K562 (cell line): ENCODE measurements around the gene NOL4L. TPM values are rescaled to one million over a fixed set of nuclear protein-coding genes. Genes with fewer than 3 reads are reported as not detected.

Experiments
- ARID1B ChIP-seq: fragments of 450-650 bp; IDR thresholded peaks from 2 replicates; pipeline ENCODE4 v1.6.1; 2016; ENCODE audit warnings: antibody characterized with exemption, mild to moderate bottlenecking, inconsistent platforms
- CBX3 ChIP-seq, 2 experiments: IDR thresholded peaks; 1 replicate in 1 of 2; 2 replicates in 1 of 2; pipeline ENCODE4 v1.6.1; 2012; ENCODE audit warnings: inconsistent platforms in 2 of 2, low read length in 2 of 2, borderline replicate concordance in 1 of 2, control low read depth in 1 of 2
- COPS2 ChIP-seq: fragments of 450-650 bp; conservative IDR thresholded peaks from 2 replicates; pipeline ENCODE4 v1.6.1; 2016; ENCODE audit warnings: mild to moderate bottlenecking, moderate library complexity
- CSDE1 ChIP-seq, 2 experiments: fragments of 450-650 bp; IDR thresholded peaks; 2 replicates each; pipeline ENCODE4 v1.6.1; 2016; ENCODE audit warnings: mild to moderate bottlenecking in 1 of 2
- HDAC3 ChIP-seq: fragments of 450-650 bp; IDR thresholded peaks from 2 replicates; pipeline ENCODE4 v1.6.1; 2018; ENCODE audit warnings: borderline replicate concordance, mild to moderate bottlenecking, moderate library complexity; ENCODE audit not compliant: partially characterized antibody
- HNRNPUL1 ChIP-seq: fragments of 200-400 bp; formaldehyde crosslinking; IDR thresholded peaks from 2 replicates; pipeline ENCODE4 v1.6.1; 2017; ENCODE audit warnings: low read length
- HOXB6 ChIP-seq: fragments of 250-450 bp; sonication (Bioruptor Pico); IDR thresholded peaks from 2 replicates; pipeline ENCODE4 v1.5.1; 2022; ENCODE audit warnings: mild to moderate bottlenecking, borderline replicate concordance
- LEF1 ChIP-seq: fragments of 450-650 bp; IDR thresholded peaks from 2 replicates; pipeline ENCODE4 v1.6.1; 2016; ENCODE audit warnings: mild to moderate bottlenecking
- NR2F6 ChIP-seq: fragments of 450-650 bp; formaldehyde crosslinking; IDR thresholded peaks from 2 replicates; pipeline ENCODE4 v1.4.0; 2020; ENCODE audit warnings: mild to moderate bottlenecking
- RFX1 ChIP-seq: fragments of 450-650 bp; IDR thresholded peaks from 2 replicates; pipeline ENCODE4 v1.6.1; 2016; ENCODE audit warnings: mild to moderate bottlenecking, moderate library complexity
- SMAD4 ChIP-seq: fragments of 250-450 bp; sonication (Bioruptor Pico); conservative IDR thresholded peaks from 2 replicates; pipeline ENCODE4 v1.8.0; 2021; ENCODE audit warnings: inconsistent platforms, mild to moderate bottlenecking, moderate library complexity
- SNRNP70 ChIP-seq: fragments of 200-400 bp; formaldehyde crosslinking; optimal IDR thresholded peaks from 2 replicates; pipeline ENCODE3; 2017; ENCODE audit warnings: low read depth, low read length
- TAL1 ChIP-seq: fragments of 450-650 bp; IDR thresholded peaks from 2 replicates; pipeline ENCODE4 v1.6.1; 2016; ENCODE audit warnings: mild to moderate bottlenecking
- TOE1 ChIP-seq, 2 experiments: fragments of 450-650 bp in 1 of 2; sonication (generic) in 1 of 2; formaldehyde crosslinking in 1 of 2; IDR thresholded peaks; 2 replicates each; pipeline versions ENCODE4 v1.7.1 to v1.8.0; 2016 to 2022; ENCODE audit warnings: borderline replicate concordance in 2 of 2, mild to moderate bottlenecking in 2 of 2, antibody characterized with exemption in 1 of 2, inconsistent platforms in 1 of 2, low read depth in 1 of 2, missing genetic modification reagents in 1 of 2, moderate library complexity in 1 of 2
- TRIM24 ChIP-seq, 2 experiments: fragments of 450-650 bp; IDR thresholded peaks; 2 replicates each; pipeline ENCODE4 v1.6.1; 2016
- ZC3H11A ChIP-seq: IDR thresholded peaks from 2 replicates; pipeline ENCODE4 v1.6.1; 2012; ENCODE audit warnings: low read depth, low read length, improper control_type of control experiment
- ZEB2 ChIP-seq: fragments of 450-650 bp; IDR thresholded peaks from 2 replicates; pipeline ENCODE4 v1.6.1; 2016
- polyA plus RNA-seq, 8 experiments: library from polyadenylated mRNA; depleted of rRNA in 4 of 8; stranded (reverse) in 5 of 8; unstranded in 3 of 8; fragments of >200 nt; fragmentation: Nextera tagmentation in 2 of 8; fragmentation: Illumina TruSeq in 1 of 8; extraction: Ambion mirVana in 2 of 8; extraction: Trizol in 1 of 8; gene quantifications; 2 replicates each; pipeline versions ENCODE4 v1.2.1 to v1.2.3, GENCODE V29; 2011 to 2014; ENCODE audit warnings: inconsistent platforms in 1 of 8, missing spikeins in 1 of 8
- total RNA-seq, 7 experiments: library from RNA; depleted of rRNA in 6 of 7; stranded (reverse); fragments of >200 nt in 6 of 7; fragmentation: Illumina TruSeq in 2 of 7; extraction: Trizol in 2 of 7; gene quantifications; 2 replicates each; pipeline versions ENCODE4 v1.2.1 to v1.2.3, GENCODE V29; 2011 to 2021; ENCODE audit warnings: low replicate concordance in 1 of 7
- TF ChIP-seq, protein P1 (sequence below), 2 experiments: fragments of 450-650 bp; conservative IDR thresholded peaks; 2 replicates each; pipeline ENCODE4 v1.6.1; 2017; ENCODE audit warnings: mild to moderate bottlenecking in 2 of 2, moderate library complexity in 2 of 2
- TF ChIP-seq, protein P2 (sequence below): fragments of 450-650 bp; formaldehyde crosslinking; IDR thresholded peaks from 2 replicates; pipeline ENCODE4 v1.4.0; 2020; ENCODE audit warnings: mild to moderate bottlenecking, moderate library complexity
- TF ChIP-seq, protein P3 (sequence below): fragments of 250-450 bp; sonication (Bioruptor Pico); IDR thresholded peaks from 2 replicates; pipeline ENCODE4 v1.5.0; 2021
- TF ChIP-seq, protein P4 (sequence below): fragments of 200-400 bp; formaldehyde crosslinking; IDR thresholded peaks from 2 replicates; pipeline ENCODE4 v1.6.1; 2017; ENCODE audit warnings: mild to moderate bottlenecking, low read depth, low read length, moderate library complexity
- TF ChIP-seq, protein P5 (sequence below): fragments of 450-650 bp; formaldehyde crosslinking; conservative IDR thresholded peaks from 2 replicates; pipeline ENCODE4 v1.4.0; 2022; ENCODE audit warnings: mild to moderate bottlenecking, missing genetic modification characterization

Gene NOL4L
- total and polyA plus RNA-seq, 9 of the 15 experiments (the other 6 are each of a cell fraction or from before 2014, with no cell fraction given): 5.1 to 36.2 (median 13.6) TPM

DNA sequence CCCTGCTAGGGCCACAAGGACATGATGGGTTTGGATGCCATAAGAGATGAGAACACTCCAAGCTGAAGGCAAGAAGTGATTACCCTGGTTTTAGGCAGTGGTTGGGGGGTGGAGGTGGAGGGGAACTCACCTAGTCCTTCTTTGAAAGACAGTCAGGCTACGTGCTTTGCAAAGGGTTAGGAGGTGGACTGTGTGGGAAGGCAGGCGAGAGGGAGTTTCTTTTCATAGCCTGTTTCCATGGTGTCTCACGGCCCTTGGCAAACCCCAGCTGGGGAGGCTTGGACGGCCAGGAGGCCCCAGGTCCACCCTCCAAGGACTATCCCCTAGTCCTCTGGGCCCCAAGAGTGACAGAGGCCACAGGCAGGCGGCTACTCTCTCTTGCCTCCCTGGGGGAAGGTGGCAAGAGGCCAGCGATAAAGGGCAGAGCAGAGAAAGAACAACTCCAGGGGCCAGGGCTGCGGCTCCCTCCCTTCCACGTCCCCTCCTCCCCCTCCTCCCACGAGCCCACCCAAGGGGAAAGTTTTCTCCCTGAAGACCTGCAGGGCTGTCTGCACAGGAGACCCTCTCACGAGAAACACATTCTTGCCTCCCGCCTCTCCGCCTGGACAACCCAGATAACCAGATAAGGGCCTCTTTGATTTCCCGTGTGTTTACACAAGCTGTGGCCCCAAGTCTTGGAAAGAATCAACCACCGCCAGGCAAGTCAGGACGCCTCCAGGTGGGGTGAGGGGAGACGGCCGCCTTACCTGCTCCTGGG is 74.4 kb downstream of the NOL4L start (continued):
- TF ChIP-seq, protein P1, sequence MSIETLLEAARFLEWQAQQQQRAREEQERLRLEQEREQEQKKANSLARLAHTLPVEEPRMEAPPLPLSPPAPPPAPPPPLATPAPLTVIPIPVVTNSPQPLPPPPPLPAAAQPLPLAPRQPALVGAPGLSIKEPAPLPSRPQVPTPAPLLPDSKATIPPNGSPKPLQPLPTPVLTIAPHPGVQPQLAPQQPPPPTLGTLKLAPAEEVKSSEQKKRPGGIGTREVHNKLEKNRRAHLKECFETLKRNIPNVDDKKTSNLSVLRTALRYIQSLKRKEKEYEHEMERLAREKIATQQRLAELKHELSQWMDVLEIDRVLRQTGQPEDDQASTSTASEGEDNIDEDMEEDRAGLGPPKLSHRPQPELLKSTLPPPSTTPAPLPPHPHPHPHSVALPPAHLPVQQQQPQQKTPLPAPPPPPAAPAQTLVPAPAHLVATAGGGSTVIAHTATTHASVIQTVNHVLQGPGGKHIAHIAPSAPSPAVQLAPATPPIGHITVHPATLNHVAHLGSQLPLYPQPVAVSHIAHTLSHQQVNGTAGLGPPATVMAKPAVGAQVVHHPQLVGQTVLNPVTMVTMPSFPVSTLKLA (conservative IDR thresholded peaks at IDR 0.05): peak in 1 of 2 experiments; percentile 48; a peak in 2 of 4 replicates
- TF ChIP-seq, protein P2, sequence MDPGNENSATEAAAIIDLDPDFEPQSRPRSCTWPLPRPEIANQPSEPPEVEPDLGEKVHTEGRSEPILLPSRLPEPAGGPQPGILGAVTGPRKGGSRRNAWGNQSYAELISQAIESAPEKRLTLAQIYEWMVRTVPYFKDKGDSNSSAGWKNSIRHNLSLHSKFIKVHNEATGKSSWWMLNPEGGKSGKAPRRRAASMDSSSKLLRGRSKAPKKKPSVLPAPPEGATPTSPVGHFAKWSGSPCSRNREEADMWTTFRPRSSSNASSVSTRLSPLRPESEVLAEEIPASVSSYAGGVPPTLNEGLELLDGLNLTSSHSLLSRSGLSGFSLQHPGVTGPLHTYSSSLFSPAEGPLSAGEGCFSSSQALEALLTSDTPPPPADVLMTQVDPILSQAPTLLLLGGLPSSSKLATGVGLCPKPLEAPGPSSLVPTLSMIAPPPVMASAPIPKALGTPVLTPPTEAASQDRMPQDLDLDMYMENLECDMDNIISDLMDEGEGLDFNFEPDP (CRISPR knock-in tag): no peak
- TF ChIP-seq HNRNPUL1: no peak
- TF ChIP-seq, protein P3, sequence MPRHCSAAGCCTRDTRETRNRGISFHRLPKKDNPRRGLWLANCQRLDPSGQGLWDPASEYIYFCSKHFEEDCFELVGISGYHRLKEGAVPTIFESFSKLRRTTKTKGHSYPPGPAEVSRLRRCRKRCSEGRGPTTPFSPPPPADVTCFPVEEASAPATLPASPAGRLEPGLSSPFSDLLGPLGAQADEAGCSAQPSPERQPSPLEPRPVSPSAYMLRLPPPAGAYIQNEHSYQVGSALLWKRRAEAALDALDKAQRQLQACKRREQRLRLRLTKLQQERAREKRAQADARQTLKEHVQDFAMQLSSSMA (CRISPR knock-in tag): no peak
- TF ChIP-seq, protein P4, sequence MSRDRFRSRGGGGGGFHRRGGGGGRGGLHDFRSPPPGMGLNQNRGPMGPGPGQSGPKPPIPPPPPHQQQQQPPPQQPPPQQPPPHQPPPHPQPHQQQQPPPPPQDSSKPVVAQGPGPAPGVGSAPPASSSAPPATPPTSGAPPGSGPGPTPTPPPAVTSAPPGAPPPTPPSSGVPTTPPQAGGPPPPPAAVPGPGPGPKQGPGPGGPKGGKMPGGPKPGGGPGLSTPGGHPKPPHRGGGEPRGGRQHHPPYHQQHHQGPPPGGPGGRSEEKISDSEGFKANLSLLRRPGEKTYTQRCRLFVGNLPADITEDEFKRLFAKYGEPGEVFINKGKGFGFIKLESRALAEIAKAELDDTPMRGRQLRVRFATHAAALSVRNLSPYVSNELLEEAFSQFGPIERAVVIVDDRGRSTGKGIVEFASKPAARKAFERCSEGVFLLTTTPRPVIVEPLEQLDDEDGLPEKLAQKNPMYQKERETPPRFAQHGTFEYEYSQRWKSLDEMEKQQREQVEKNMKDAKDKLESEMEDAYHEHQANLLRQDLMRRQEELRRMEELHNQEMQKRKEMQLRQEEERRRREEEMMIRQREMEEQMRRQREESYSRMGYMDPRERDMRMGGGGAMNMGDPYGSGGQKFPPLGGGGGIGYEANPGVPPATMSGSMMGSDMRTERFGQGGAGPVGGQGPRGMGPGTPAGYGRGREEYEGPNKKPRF: no peak
- TF ChIP-seq NR2F6 (CRISPR knock-in tag): no peak
- TF ChIP-seq ZEB2: peak; percentile 93; the same call in 1 of the 2 replicates
- peak; percentile 89 for TF ChIP-seq TAL1
- TF ChIP-seq RFX1: no peak
- TF ChIP-seq HDAC3: peak; percentile 32
- TF ChIP-seq ARID1B: peak; percentile 95
- no peak for TF ChIP-seq SNRNP70
- no peak for TF ChIP-seq CSDE1 (IDR thresholded peaks at IDR 0.05)
- TF ChIP-seq, protein P5, sequence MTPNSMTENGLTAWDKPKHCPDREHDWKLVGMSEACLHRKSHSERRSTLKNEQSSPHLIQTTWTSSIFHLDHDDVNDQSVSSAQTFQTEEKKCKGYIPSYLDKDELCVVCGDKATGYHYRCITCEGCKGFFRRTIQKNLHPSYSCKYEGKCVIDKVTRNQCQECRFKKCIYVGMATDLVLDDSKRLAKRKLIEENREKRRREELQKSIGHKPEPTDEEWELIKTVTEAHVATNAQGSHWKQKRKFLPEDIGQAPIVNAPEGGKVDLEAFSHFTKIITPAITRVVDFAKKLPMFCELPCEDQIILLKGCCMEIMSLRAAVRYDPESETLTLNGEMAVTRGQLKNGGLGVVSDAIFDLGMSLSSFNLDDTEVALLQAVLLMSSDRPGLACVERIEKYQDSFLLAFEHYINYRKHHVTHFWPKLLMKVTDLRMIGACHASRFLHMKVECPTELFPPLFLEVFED: no peak
- TF ChIP-seq HOXB6 (CRISPR knock-in tag): no peak
- TF ChIP-seq SMAD4 (CRISPR knock-in tag): peak; percentile 80
- TF ChIP-seq TOE1 (IDR thresholded peaks at IDR 0.05; ENCODE audit: borderline replicate concordance): no peak
- no peak for TF ChIP-seq TOE1 (CRISPR knock-in tag; IDR thresholded peaks at IDR 0.05; ENCODE audit: borderline replicate concordance, low read depth)
- no peak for TF ChIP-seq COPS2
- peak; percentile 31 to 41; a peak in 1 of 4 replicates for TF ChIP-seq TRIM24 (IDR thresholded peaks at IDR 0.05)
- peak; percentile 79; the same call in 1 of the 2 replicates for TF ChIP-seq LEF1
- TF ChIP-seq ZC3H11A: no peak
- TF ChIP-seq CBX3 (IDR thresholded peaks at IDR 0.05; ENCODE audit: borderline replicate concordance in 1 of 2, low read length in 2 of 2): no peak
